SK-N-SH (cell line): ENCODE data around the gene NEDD8. TPM values are rescaled to one million over a fixed set of nuclear protein-coding genes. Genes with fewer than 3 reads are reported as not detected.
"Not testable (repeated sequence)": the region's sequence is repeated elsewhere in the genome, so short reads cannot be mapped to it uniquely, and the experiment has no call there.

Experiments
- CTCF ChIA-PET: fragments of 300-600, 350-600 bp; formaldehyde crosslinking; extraction: SDS; loops from one replicate; lab custom pipeline; 2021; lab: Yijun Ruan, JAX
- POLR2A ChIA-PET: fragments of 350-600 bp; sonication (Branson Sonifier 250); formaldehyde crosslinking; extraction: SDS; loops from one replicate; lab custom pipeline; 2020; ENCODE audit warnings: antibody characterized with exemption, inconsistent platforms; lab: Yijun Ruan, JAX
- DNase-seq: peaks from one replicate; pipeline ENCODE4 v3.0.0; 2012
- H2AFZ ChIP-seq: fragments of 200-600 bp; sonication (generic); 2 replicates; pipeline ENCODE4 v1.8.1; 2016; ENCODE audit warnings: antibody characterized with exemption, mild to moderate bottlenecking, low read depth
- H3F3A ChIP-seq: fragments of 200-600 bp; sonication (generic); replicated peaks from 2 replicates; pipeline ENCODE3; 2016; ENCODE audit warnings: antibody characterized with exemption, mild to moderate bottlenecking; ENCODE audit not compliant: insufficient read depth
- H3K27ac ChIP-seq, 2 experiments: fragments of 200-500 bp in 1 of 2; fragments of 200-600 bp in 1 of 2; sonication (Bioruptor generic) in 1 of 2; sonication (generic), shearing (Covaris generic) in 1 of 2; 2 replicates each; pipeline versions ENCODE4 v1.5.1 to v1.6.1; 2014 to 2016; ENCODE audit warnings: low read depth in 2 of 2, inconsistent platforms in 1 of 2, low read length in 1 of 2, mild to moderate bottlenecking in 1 of 2, mixed read lengths in 1 of 2
- H3K27me3 ChIP-seq: fragments of 200-600 bp; sonication (generic), shearing (Covaris generic); 2 replicates; pipeline ENCODE4 v1.6.1; 2016; ENCODE audit warnings: mixed run types; ENCODE audit not compliant: insufficient read depth
- H3K36me3 ChIP-seq, 2 experiments: fragments of 200-500 bp in 1 of 2; fragments of 200-600 bp in 1 of 2; sonication (Bioruptor generic) in 1 of 2; sonication (generic) in 1 of 2; replicated peaks in 1 of 2; 2 replicates each; pipeline versions ENCODE3 to v1.5.1; 2014 to 2016; ENCODE audit warnings: low read length in 1 of 2, mild to moderate bottlenecking in 1 of 2; ENCODE audit not compliant: insufficient read depth in 2 of 2, control insufficient read depth in 1 of 2
- H3K4me1 ChIP-seq, 2 experiments: fragments of 200-500 bp in 1 of 2; fragments of 200-600 bp in 1 of 2; sonication (Bioruptor generic) in 1 of 2; sonication (generic), shearing (Covaris generic) in 1 of 2; 2 replicates each; pipeline versions ENCODE4 v1.5.1 to v1.6.1; 2014 to 2016; ENCODE audit warnings: low read depth in 1 of 2, low read length in 1 of 2, mixed run types in 1 of 2; ENCODE audit not compliant: insufficient read depth in 2 of 2, control insufficient read depth in 1 of 2
- H3K4me2 ChIP-seq: fragments of 200-600 bp; sonication (generic), shearing (Covaris generic); 2 replicates; pipeline ENCODE4 v1.6.1; 2017; ENCODE audit warnings: mixed run types
- H3K4me3 ChIP-seq, 2 experiments: fragments of 200-500 bp in 1 of 2; fragments of 200-600 bp in 1 of 2; sonication (Bioruptor generic) in 1 of 2; sonication (generic), shearing (Covaris generic) in 1 of 2; 2 replicates each; pipeline versions ENCODE4 v1.5.1 to v1.8.1; 2014 to 2016; ENCODE audit warnings: low read depth in 2 of 2, inconsistent platforms in 1 of 2, low read length in 1 of 2, mild to moderate bottlenecking in 1 of 2, mixed read lengths in 1 of 2, moderate library complexity in 1 of 2
- H3K79me2 ChIP-seq: fragments of 200-600 bp; sonication (generic); 2 replicates; pipeline ENCODE4 v1.8.1; 2017; ENCODE audit warnings: mild to moderate bottlenecking; ENCODE audit not compliant: insufficient read depth
- H3K9ac ChIP-seq: fragments of 200-600 bp; sonication (generic); 2 replicates; pipeline ENCODE4 v1.6.1; 2017; ENCODE audit warnings: mixed run types
- H3K9me2 ChIP-seq: fragments of 200-600 bp; sonication (generic); 2 replicates; pipeline ENCODE4 v1.6.1; 2017; ENCODE audit warnings: mixed run types
- H3K9me3 ChIP-seq: fragments of 200-600 bp; sonication (generic); 2 replicates; pipeline ENCODE4 v1.6.1; 2017; ENCODE audit warnings: mixed run types, mild to moderate bottlenecking, moderate library complexity
- H4K20me1 ChIP-seq: fragments of 200-600 bp; sonication (generic); 2 replicates; pipeline ENCODE4 v1.6.1; 2017; ENCODE audit warnings: mild to moderate bottlenecking, mixed run types; ENCODE audit not compliant: insufficient read depth
- JUND ChIP-seq: IDR thresholded peaks from 2 replicates; pipeline ENCODE4 v1.4.0; 2012
- NFIC ChIP-seq: IDR thresholded peaks from 2 replicates; pipeline ENCODE4 v1.4.0; 2012; ENCODE audit warnings: borderline replicate concordance
- RAD21 ChIP-seq: IDR thresholded peaks from 2 replicates; pipeline ENCODE4 v1.6.1; 2012; ENCODE audit warnings: mild to moderate bottlenecking, low read length
- TCF12 ChIP-seq: IDR thresholded peaks from 2 replicates; pipeline ENCODE4 v1.4.0; 2012
- WGBS: methylation state at CpG from one replicate; pipeline ENCODE4 v1.1.6; 2017; ENCODE audit warnings: low lambda C conversion rate; 5-methylcytosine and 5-hydroxymethylcytosine counted together
- polyA plus RNA-seq, 3 experiments: library from polyadenylated mRNA; depleted of rRNA; stranded (reverse); fragments of >200 nt; gene quantifications; 2 replicates each; pipeline ENCODE4 v1.2.3, GENCODE V29; 2012
- TF ChIP-seq, protein P1 (sequence below): IDR thresholded peaks from 2 replicates; pipeline ENCODE4 v1.6.1; 2012; ENCODE audit warnings: mild to moderate bottlenecking, low read depth, low read length, moderate library complexity

NEDD8 gene
- polyA plus RNA-seq, 1 of the 3 experiments (the other 2 are of a cell fraction) = 534 TPM

DNA sequence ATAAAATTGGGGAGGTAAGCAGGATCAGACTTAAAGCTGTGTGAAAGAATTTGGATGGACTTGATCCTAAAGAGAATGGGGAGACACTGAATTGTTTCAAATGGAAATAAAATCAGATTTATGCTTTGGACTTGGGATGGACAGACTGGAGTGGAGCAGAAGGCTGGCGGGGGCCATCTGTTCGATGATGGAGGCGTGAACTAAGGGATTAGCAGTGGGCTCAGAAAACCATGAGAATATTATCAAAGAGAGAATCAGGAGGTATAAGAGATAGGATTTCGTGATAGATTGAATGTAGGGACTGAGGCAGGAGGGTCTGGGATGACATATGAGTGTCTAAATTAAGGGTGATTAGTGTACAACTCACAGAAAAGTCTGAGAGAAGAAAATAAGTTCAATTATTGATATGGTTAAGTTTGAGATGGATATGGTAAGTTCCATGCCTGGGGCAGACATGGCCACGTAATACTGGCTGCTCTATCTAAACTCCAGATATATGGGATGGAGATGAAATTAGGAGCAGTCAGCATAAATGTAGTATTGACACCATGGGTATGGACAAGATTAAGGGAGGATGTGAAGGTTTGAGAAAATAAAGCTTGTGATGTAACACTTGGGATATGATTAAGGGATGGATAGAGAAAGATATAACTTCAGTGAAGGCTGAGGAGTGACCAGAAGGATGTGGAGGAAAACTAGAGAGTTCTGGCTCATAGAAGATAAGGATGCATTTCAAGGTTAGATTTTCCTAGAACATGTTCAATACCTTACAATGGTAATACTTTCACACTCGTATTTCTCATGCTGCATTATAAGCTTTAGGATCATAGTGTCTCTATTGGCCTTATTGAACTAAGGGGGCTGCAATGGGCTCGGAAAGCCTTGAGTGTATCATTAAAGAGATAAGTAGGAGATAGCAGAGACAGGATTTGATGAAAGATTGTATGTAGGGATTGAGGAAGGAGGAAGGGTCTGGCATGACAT, 27.7 kb downstream of the NEDD8 start (continued):
- TF ChIP-seq, protein P1, sequence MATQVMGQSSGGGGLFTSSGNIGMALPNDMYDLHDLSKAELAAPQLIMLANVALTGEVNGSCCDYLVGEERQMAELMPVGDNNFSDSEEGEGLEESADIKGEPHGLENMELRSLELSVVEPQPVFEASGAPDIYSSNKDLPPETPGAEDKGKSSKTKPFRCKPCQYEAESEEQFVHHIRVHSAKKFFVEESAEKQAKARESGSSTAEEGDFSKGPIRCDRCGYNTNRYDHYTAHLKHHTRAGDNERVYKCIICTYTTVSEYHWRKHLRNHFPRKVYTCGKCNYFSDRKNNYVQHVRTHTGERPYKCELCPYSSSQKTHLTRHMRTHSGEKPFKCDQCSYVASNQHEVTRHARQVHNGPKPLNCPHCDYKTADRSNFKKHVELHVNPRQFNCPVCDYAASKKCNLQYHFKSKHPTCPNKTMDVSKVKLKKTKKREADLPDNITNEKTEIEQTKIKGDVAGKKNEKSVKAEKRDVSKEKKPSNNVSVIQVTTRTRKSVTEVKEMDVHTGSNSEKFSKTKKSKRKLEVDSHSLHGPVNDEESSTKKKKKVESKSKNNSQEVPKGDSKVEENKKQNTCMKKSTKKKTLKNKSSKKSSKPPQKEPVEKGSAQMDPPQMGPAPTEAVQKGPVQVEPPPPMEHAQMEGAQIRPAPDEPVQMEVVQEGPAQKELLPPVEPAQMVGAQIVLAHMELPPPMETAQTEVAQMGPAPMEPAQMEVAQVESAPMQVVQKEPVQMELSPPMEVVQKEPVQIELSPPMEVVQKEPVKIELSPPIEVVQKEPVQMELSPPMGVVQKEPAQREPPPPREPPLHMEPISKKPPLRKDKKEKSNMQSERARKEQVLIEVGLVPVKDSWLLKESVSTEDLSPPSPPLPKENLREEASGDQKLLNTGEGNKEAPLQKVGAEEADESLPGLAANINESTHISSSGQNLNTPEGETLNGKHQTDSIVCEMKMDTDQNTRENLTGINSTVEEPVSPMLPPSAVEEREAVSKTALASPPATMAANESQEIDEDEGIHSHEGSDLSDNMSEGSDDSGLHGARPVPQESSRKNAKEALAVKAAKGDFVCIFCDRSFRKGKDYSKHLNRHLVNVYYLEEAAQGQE = no peak
- TF ChIP-seq TCF12 (no peak), NFIC (no peak), RAD21 (no peak), JUND (no peak)

DNA sequence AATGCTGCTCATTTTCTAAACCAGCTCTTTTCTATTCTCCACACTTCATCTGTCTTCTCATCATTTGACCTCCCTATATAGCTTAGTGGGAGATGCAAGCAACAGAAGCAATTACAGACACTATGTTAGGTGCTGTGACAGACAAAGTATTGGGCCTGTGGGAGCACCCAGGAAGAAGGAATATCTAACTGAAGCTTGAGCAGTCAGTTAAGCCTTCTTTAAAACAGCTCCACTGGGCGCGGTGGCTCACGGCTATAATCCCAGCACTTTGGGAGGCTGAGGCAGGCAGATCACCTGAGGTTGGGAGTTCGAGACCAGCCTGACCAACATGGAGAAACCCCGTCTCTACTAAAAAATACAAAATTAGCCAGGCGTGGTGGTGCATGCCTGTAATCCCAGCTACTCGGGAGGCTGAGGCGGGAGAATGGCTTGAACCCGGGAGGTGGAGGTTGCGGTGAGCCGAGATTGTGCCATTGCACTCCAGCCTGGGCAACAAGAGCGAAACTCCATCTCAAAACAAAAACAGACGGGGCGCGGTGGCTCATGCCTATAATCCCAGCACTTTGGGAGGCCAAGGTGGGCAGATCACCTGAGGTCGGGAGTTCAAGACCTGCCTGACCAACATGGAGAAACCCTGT, 28.8 kb downstream of the NEDD8 start:
- not testable (repeated sequence) for H3K4me3 ChIP-seq, H3K4me2 ChIP-seq, H3F3A ChIP-seq, H3K27ac ChIP-seq, H3K9ac ChIP-seq, H4K20me1 ChIP-seq, H3K9me3 ChIP-seq, H3K27me3 ChIP-seq, H2AFZ ChIP-seq, DNase-seq, H3K4me1 ChIP-seq, H3K9me2 ChIP-seq
- ChIA-PET CTCF (interaction anchor here (0.7 to 1.8 kb wide), 4 partner anchors 12 to 130 kb away, joined by 3 to 4 read pairs (median 3); partner anchors contain the start of genes CIDEB, IRF9 and MDP1), POLR2A (interaction anchor here (0.9 kb wide), 1 partner anchor 10 kb away, joined by 3 read pairs; the partner anchor contains the start of gene CHMP4A)
- Histone ChIP-seq H3K36me3 (peaks cover 27 to 56% of the 10 kb centered on the region in 2 experiments), H3K79me2 (peaks cover 27% of the 10 kb centered on the region)
- WGBS = 97% methylated on average over 16 of the region's 16 CpGs

DNA sequence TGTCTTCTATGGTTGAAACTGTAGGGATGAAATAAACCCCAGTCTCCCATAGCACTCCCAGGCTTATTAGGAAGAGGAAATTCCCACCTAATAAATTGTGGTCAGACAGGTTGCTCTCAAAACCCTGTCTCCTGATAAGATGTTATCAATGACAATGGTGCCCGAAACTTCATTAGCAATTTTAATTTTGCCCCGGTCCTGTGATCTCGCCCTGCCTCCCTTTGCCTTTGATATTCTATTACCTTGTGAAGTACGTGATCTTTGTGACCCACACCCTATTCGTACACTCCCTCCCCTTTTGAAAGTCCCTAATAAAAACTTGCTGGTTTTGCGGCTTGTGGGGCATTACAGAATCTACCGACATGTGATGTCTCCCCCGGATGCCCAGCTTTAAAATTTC, 29.6 kb downstream of the NEDD8 start:
- not testable (repeated sequence) for H3K9ac ChIP-seq, DNase-seq, H3K4me2 ChIP-seq, H3K9me2 ChIP-seq, H3K9me3 ChIP-seq, H2AFZ ChIP-seq, H3K27ac ChIP-seq, H3K27me3 ChIP-seq, H3K4me3 ChIP-seq, H3F3A ChIP-seq, H3K4me1 ChIP-seq, H4K20me1 ChIP-seq
- 85% methylated on average over 8 of the region's 8 CpGs for WGBS
- POLR2A ChIA-PET = interaction anchor here (0.9 kb wide), 1 partner anchor 11 kb away, joined by 3 read pairs; the partner anchor contains the start of gene CHMP4A
- Histone ChIP-seq H3K36me3 (peaks cover 23 to 49% of the 10 kb centered on the region in 2 experiments), H3K79me2 (peaks cover 33% of the 10 kb centered on the region)
- CTCF ChIA-PET = interaction anchor here (0.9 to 1.1 kb wide), 2 partner anchors 106 to 131 kb away, joined by 3 read pairs; partner anchors contain the start of gene CIDEB
